Measurements from ENCODE around the gene WDR70. TPM values are rescaled to one million over a fixed set of nuclear protein-coding genes. Genes with fewer than 3 reads are reported as not detected.

The WDR70 gene
- total RNA-seq, 4 donors from 2014 or later: 30.3 to 33.6 (median 32.6) TPM

DNA sequence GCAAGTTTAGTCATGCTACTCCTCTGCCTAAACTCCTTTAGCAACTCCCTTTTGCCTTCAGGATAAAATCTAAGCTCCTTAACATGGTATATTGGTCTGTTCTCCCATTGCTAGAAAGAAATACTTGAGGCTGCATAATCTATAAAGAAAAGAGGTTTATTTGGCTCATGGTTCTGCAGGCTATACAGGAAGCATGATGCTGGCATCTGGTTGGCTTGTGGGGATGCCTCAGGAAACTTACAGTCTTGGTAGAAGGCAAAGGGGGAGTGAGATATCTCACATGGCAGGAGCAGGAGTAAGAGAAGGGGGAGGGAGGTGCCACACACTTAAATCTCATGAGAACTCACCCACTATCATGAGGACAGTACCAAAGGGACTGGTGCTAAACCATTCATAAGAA, 315.7 kb downstream of the WDR70 start:
- TF ChIP-seq, protein P1, sequence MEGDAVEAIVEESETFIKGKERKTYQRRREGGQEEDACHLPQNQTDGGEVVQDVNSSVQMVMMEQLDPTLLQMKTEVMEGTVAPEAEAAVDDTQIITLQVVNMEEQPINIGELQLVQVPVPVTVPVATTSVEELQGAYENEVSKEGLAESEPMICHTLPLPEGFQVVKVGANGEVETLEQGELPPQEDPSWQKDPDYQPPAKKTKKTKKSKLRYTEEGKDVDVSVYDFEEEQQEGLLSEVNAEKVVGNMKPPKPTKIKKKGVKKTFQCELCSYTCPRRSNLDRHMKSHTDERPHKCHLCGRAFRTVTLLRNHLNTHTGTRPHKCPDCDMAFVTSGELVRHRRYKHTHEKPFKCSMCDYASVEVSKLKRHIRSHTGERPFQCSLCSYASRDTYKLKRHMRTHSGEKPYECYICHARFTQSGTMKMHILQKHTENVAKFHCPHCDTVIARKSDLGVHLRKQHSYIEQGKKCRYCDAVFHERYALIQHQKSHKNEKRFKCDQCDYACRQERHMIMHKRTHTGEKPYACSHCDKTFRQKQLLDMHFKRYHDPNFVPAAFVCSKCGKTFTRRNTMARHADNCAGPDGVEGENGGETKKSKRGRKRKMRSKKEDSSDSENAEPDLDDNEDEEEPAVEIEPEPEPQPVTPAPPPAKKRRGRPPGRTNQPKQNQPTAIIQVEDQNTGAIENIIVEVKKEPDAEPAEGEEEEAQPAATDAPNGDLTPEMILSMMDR (IDR thresholded peaks at IDR 0.05; ENCODE audit: low read depth): no peak

DNA sequence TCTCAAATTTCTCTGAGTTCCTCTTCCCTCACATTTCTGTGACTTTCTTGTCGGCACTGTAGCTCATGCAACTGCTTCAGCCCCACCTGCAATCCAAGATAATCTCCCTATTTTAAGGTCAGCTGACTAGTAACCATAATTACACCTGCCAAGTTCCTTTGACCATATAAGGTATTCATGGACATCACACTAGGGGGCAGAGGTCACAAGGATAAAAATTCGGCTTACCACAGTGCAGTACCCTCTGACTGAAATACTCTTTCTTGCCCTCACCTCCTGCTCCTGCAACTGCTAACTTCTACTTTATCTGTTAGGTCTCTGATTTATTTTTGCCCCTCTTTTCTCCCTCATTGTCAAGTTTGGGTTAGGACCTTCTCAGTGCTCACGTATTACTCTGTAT, 316.5 kb downstream of the WDR70 start:
- TF ChIP-seq, protein P1 (IDR thresholded peaks at IDR 0.05; ENCODE audit: low read depth): no peak

DNA sequence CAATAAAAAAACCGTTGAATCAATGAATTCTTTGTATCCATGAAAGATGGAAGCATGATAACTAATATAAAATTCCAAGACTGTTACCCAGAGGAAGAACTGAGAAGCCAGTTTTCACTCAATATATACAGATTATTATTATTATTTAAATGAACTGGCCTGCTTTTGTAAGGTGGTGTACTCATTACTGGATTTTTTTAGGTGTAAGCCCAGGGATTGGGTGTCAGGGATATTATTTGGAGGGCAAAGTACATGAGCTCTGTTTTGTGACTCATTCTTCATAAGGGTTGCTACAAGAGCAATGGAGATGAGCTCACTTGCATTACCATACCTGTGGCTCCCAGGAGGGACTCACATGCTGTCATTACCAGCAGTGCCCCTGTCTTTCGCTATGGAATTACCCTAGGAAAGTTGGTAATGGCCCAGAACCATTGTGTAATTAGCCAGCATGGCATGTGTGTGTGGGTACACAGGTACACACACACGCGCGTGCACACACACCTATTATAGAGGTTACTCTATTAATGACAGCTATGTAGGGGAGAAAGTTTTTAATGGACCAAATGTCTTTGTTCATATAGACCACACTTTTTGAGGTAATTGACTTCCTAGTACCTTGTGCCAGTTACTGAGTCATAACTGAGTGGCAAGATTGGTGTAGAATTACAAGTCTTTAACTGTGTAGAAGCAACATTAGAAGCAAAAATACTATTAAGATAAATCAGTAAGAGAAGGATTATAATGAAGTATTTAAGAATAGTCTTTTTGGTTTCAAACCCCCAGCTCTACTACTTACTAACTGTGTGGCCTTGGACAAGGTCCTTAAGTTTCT, 317.3 kb downstream of the WDR70 start:
- TF ChIP-seq, protein P1 (IDR thresholded peaks at IDR 0.05; ENCODE audit: low read depth): no peak

DNA sequence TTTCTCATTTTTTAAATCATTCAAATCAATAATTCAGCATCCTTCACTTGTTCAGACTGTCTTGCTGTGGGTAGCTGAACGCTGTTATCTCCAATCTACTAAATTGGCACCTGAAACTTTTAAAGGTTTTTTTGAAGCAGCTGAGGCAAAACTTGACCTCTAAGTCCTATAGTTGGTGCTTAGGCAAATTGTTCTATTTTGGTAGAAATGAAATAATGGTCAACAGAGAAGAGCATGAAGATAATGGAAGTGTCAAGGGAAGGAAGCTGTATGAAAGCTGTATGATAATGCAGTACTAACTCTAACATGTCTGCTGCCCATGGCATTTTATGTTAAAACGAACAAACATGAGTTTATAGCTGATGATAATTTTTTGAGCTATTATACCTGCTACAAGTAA, 322.8 kb downstream of the WDR70 start:
- TF ChIP-seq, protein P1 (IDR thresholded peaks at IDR 0.05; ENCODE audit: low read depth): no peak

DNA sequence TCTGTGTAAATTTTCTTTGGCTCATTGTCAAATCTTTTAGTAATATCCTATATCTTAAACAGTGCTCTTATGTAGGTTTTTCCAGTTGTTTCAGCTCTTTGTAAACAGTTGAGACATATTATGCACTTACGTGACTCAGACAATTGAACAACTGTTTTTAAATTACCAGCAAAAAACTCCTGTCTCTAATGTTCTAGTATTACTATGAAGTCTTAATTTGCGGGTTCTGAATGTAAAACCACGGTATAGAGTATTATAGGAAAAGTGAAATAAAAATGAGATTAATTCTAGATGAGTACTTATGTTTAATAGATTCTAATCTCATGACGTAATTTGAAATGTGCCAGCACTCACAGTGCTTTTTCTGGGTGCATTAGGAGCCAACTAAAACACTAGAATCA, 324.7 kb downstream of the WDR70 start:
- TF ChIP-seq, protein P1 (IDR thresholded peaks at IDR 0.05; ENCODE audit: low read depth): no peak

DNA sequence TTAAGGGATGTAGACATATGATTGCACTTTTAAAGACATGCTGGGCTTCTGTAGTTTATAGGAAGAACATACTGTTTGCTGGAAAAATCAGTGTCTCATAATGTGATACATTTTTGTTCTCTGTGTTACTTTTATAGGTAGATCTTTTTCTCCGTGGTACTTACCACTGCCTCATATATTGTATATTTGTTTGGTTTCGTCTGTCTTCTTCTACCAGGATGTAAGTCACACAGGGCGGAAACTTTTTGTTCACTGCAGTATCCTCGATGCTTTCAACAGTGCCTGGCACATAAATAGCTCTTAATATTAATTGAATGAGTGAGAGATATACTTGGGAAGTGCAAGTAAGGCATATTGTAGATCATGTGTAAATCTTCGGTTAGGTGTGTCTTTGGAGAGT, 325.3 kb downstream of the WDR70 start:
- TF ChIP-seq, protein P1 (IDR thresholded peaks at IDR 0.05; ENCODE audit: low read depth): no peak

DNA sequence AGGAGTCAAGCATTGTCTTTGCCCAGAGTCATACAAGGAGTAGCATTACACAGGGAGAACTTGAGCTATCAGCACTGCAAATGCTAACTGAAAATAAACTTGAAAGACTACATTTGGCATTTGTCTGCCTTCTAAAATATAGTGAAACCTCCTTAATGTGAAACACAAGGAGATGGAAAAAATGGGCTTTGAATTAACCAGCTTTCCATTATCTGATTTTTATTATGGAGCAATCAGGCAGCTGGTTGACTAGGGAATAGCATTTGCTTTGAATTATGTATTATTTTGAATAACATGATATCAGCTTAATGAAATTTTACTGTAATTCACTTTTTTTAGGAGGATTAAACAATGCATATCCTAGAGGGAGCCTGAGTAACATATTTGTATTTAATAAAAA, 329.9 kb downstream of the WDR70 start:
- TF ChIP-seq, protein P1 (IDR thresholded peaks at IDR 0.05; ENCODE audit: low read depth): no peak

All from subcutaneous adipose tissue (tissue), 4 donors.